Smooth muscle cell (in vitro differentiated cells): ENCODE measurements around the gene TEX19. TPM values are rescaled to one million over a fixed set of nuclear protein-coding genes. Genes with fewer than 3 reads are reported as not detected.

ENCODE experiments used
- DNase-seq: peaks from one replicate; lab custom pipeline; 2025; ENCODE audit not compliant: unreplicated experiment; lab: John Stamatoyannopoulos, UW
- H2AFZ ChIP-seq: fragments of 200-600 bp; sonication (generic); 2 replicates; pipeline ENCODE4 v1.6.0; 2016; ENCODE audit warnings: antibody characterized with exemption, low read depth, mild to moderate bottlenecking
- H3F3A ChIP-seq: fragments of 200-600 bp; sonication (generic); 2 replicates; pipeline ENCODE4 v1.6.0; 2017; ENCODE audit warnings: antibody characterized with exemption, low read depth
- H3K27ac ChIP-seq: fragments of 200-600 bp; sonication (generic); 2 replicates; pipeline ENCODE4 v1.5.1; 2016; ENCODE audit warnings: low read depth, mild to moderate bottlenecking
- H3K27me3 ChIP-seq: fragments of 200-600 bp; sonication (generic); 2 replicates; pipeline ENCODE4 v1.6.1; 2016; ENCODE audit warnings: low read depth, mild to moderate bottlenecking
- H3K36me3 ChIP-seq: fragments of 200-600 bp; sonication (generic); 2 replicates; pipeline ENCODE4 v1.5.1; 2016; ENCODE audit warnings: low read depth
- H3K4me1 ChIP-seq: fragments of 200-600 bp; sonication (generic); 2 replicates; pipeline ENCODE4 v1.5.1; 2016; ENCODE audit warnings: low read depth
- H3K4me2 ChIP-seq: fragments of 200-600 bp; sonication (generic); 2 replicates; pipeline ENCODE4 v1.6.0; 2016; ENCODE audit warnings: mild to moderate bottlenecking
- H3K4me3 ChIP-seq: fragments of 200-600 bp; sonication (generic); 2 replicates; pipeline ENCODE4 v1.5.1; 2016; ENCODE audit warnings: mild to moderate bottlenecking
- H3K79me2 ChIP-seq: fragments of 200-600 bp; sonication (generic); 2 replicates; pipeline ENCODE4 v1.6.0; 2016; ENCODE audit warnings: low read depth, mild to moderate bottlenecking
- H3K9ac ChIP-seq: fragments of 200-600 bp; sonication (generic); 2 replicates; pipeline ENCODE4 v1.6.0; 2016; ENCODE audit warnings: low read depth
- H3K9me3 ChIP-seq: fragments of 200-600 bp; sonication (generic); replicated peaks from 2 replicates; pipeline ENCODE4 v1.5.1; 2016; ENCODE audit warnings: low read depth
- H4K20me1 ChIP-seq: fragments of 200-600 bp; sonication (generic); 2 replicates; pipeline ENCODE4 v1.6.0; 2016; ENCODE audit warnings: low read depth
- CTCF ChIP-seq: fragments of 200-600 bp; sonication (generic); IDR thresholded peaks from 2 replicates; pipeline ENCODE4 v1.5.1; 2017; ENCODE audit warnings: borderline replicate concordance, mild to moderate bottlenecking, antibody characterized with exemption; ENCODE audit not compliant: insufficient read depth, poor library complexity, severe bottlenecking
- WGBS: methylation state at CpG from one replicate; pipeline ENCODE4 v1.1.7; 2016; ENCODE audit warnings: low lambda C conversion rate; 5-methylcytosine and 5-hydroxymethylcytosine counted together
- polyA plus RNA-seq: library from polyadenylated mRNA; unstranded; fragments of >200 nt; fragmentation: Nextera tagmentation; extraction: Ambion mirVana; gene quantifications from 2 replicates; pipeline ENCODE4 v1.2.1, GENCODE V29; 2016
- total RNA-seq: library from RNA; depleted of rRNA; stranded (reverse); fragments of >200 nt; gene quantifications from 2 replicates; pipeline ENCODE4 v1.2.3, GENCODE V29; 2014

TEX19 gene
- total and polyA plus RNA-seq, 2 experiments from 2014 or later: not detected

- no peak overlapping the region for H3K9ac ChIP-seq
- no peaks in the 10 kb centered on the region for H4K20me1 ChIP-seq
- DNase-seq: no peak
- no peak overlapping the region for H2AFZ ChIP-seq
- H3K4me2 ChIP-seq: no peak overlapping the region
- TF ChIP-seq CTCF: no peak
- no peaks in the 10 kb centered on the region for H3K36me3 ChIP-seq
- 94% methylated on average over 21 of the region's 21 CpGs for WGBS
- H3K9me3 ChIP-seq: no peaks in the 10 kb centered on the region
- no peaks in the 10 kb centered on the region for H3F3A ChIP-seq
- H3K4me3 ChIP-seq: no peak overlapping the region
- H3K27me3 ChIP-seq: peaks cover 4% of the 10 kb centered on the region
- no peak overlapping the region for H3K27ac ChIP-seq
- no peaks in the 10 kb centered on the region for H3K79me2 ChIP-seq
- H3K4me1 ChIP-seq: no peaks in the 10 kb centered on the region
Observed at GRCh38 chr17:82321947-82322466, 37.0 kb upstream of the TEX19 start.

GRCh38 chr17:82322526-82323453 is 36.3 kb upstream of the TEX19 start:
- H2AFZ ChIP-seq: no peak overlapping the region
- H3K79me2 ChIP-seq: no peaks in the 10 kb centered on the region
- TF ChIP-seq CTCF: no peak
- H3K27me3 ChIP-seq: peaks cover 4% of the 10 kb centered on the region
- H4K20me1 ChIP-seq: no peaks in the 10 kb centered on the region
- no peaks in the 10 kb centered on the region for H3F3A ChIP-seq
- no peak overlapping the region for H3K27ac ChIP-seq
- DNase-seq: no peak
- no peaks in the 10 kb centered on the region for H3K9me3 ChIP-seq
- no peak overlapping the region for H3K9ac ChIP-seq
- H3K4me2 ChIP-seq: no peak overlapping the region
- no peaks in the 10 kb centered on the region for H3K4me1 ChIP-seq
- WGBS: 88% methylated on average over 25 of the region's 28 CpGs
- H3K4me3 ChIP-seq: no peak overlapping the region
- H3K36me3 ChIP-seq: no peaks in the 10 kb centered on the region

GRCh38 chr17:82323514-82324234 is 35.4 kb upstream of the TEX19 start:
- H3K4me3 ChIP-seq: no peak overlapping the region
- WGBS: 74% methylated on average over 12 of the region's 21 CpGs
- peaks cover 3% of the 10 kb centered on the region for H3K4me1 ChIP-seq
- no peak for DNase-seq
- H3K36me3 ChIP-seq: no peaks in the 10 kb centered on the region
- no peaks in the 10 kb centered on the region for H3F3A ChIP-seq
- TF ChIP-seq CTCF: no peak
- H3K9me3 ChIP-seq: no peaks in the 10 kb centered on the region
- no peak overlapping the region for H3K4me2 ChIP-seq
- no peak overlapping the region for H3K27ac ChIP-seq
- no peak overlapping the region for H2AFZ ChIP-seq
- H4K20me1 ChIP-seq: no peaks in the 10 kb centered on the region
- H3K9ac ChIP-seq: no peak overlapping the region
- H3K27me3 ChIP-seq: peaks cover 4% of the 10 kb centered on the region
- H3K79me2 ChIP-seq: no peaks in the 10 kb centered on the region
